DND-41 (cell line): Measurements from ENCODE around the gene SPATC1L.

Experiments used
- ATAC-seq: fragments of 200-7000 bp; cut with Tn5 transposase; 3 replicates; pipeline ENCODE4 v1.9.1; 2021; ENCODE audit warnings: low read depth; ENCODE audit not compliant: insufficient read depth
- DNase-seq: peaks from one replicate; pipeline ENCODE4 v3.0.0-alpha.2; 2020
- H2AFZ ChIP-seq: 2 replicates; pipeline ENCODE4 v1.6.0; 2012; ENCODE audit warnings: low read depth, low read length
- H3K27ac ChIP-seq: 2 replicates; pipeline ENCODE4 v1.5.1; 2012; ENCODE audit warnings: low read length, inconsistent platforms
- H3K27me3 ChIP-seq: fragments of 200-600 bp; sonication (generic); 2 replicates; pipeline ENCODE4 v1.6.0; 2012; ENCODE audit warnings: low read length, mild to moderate bottlenecking, inconsistent platforms; ENCODE audit not compliant: insufficient read depth, poor library complexity
- H3K36me3 ChIP-seq: 2 replicates; pipeline ENCODE4 v1.5.1; 2012; ENCODE audit warnings: low read length, inconsistent platforms; ENCODE audit not compliant: insufficient read depth
- H3K4me1 ChIP-seq: 2 replicates; pipeline ENCODE4 v1.5.1; 2012; ENCODE audit warnings: mild to moderate bottlenecking, low read length; ENCODE audit not compliant: insufficient read depth
- H3K4me2 ChIP-seq: 2 replicates; pipeline ENCODE4 v1.6.0; 2012; ENCODE audit warnings: mild to moderate bottlenecking, moderate library complexity, low read length, inconsistent platforms; ENCODE audit not compliant: insufficient read depth
- H3K4me3 ChIP-seq, 2 experiments: fragments of 200-600 bp in 1 of 2; shearing (Covaris generic) in 1 of 2; 2 replicates each; pipeline ENCODE4 v1.5.1; 2012 to 2016; ENCODE audit warnings: inconsistent platforms in 2 of 2, low read length in 2 of 2, mild to moderate bottlenecking in 2 of 2, low read depth in 1 of 2, moderate library complexity in 1 of 2
- H3K79me2 ChIP-seq: 2 replicates; pipeline ENCODE4 v1.6.0; 2012; ENCODE audit warnings: low read length, inconsistent platforms; ENCODE audit not compliant: insufficient read depth
- H3K9ac ChIP-seq: 2 replicates; pipeline ENCODE4 v1.6.0; 2012; ENCODE audit warnings: low read depth, mild to moderate bottlenecking, inconsistent platforms, low read length, moderate library complexity
- H3K9me3 ChIP-seq: 2 replicates; pipeline ENCODE4 v1.5.1; 2012; ENCODE audit warnings: low read length, moderate library complexity, mild to moderate bottlenecking, inconsistent platforms; ENCODE audit not compliant: insufficient read depth, severe bottlenecking
- H4K20me1 ChIP-seq: 2 replicates; pipeline ENCODE4 v1.6.0; 2012; ENCODE audit warnings: low read length; ENCODE audit not compliant: insufficient read depth
- CTCF ChIP-seq: IDR thresholded peaks from 2 replicates; pipeline ENCODE4 v1.5.1; 2012; ENCODE audit warnings: borderline replicate concordance, low read length, moderate library complexity, mild to moderate bottlenecking; ENCODE audit not compliant: poor library complexity, severe bottlenecking; ENCODE audit errors: extremely low read depth
- EZH2 ChIP-seq: IDR thresholded peaks from 3 replicates; pipeline ENCODE4 v1.6.1; 2012; ENCODE audit warnings: borderline replicate concordance, low read depth, mild to moderate bottlenecking, moderate library complexity, low read length, inconsistent platforms; ENCODE audit not compliant: severe bottlenecking

SPATC1L gene

DNA sequence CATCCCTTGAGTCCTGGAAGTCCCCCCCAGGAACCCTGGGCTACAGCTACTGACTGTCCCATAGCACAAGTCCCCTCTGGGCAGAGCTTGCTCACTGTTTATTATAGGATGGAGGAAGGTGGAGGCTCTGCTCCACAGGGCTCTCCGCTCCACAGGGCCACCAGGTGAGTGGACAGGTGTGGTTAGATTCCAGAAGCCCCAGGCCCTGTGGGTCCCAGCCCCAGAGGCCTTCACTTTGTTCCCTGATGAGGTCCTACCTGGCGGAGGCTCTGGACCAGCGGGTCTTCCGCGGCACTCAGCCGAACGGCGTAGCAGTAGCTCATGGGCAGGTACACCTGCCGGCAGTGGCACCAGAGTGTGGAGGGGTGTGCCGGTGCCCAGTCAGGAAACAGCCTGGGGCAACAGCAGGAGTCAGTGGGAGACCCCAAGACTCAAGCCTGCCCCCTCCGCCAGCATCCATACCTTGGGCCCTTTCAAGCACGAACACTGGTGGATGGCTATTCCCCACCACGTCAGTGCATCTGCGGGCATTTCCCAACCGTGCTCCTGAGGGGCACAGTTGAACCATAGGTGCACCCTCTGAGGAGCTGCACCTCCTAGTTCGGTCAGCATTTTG is 32.0 kb upstream of the SPATC1L start:
- DNase-seq = no peak
- Histone ChIP-seq H3K27ac (no peak overlapping the region), H3K27me3 (no peaks in the 10 kb centered on the region), H3K36me3 (peaks cover 82% of the 10 kb centered on the region), H3K4me2 (no peak overlapping the region), H3K9me3 (no peaks in the 10 kb centered on the region), H3K4me1 (no peaks in the 10 kb centered on the region), H2AFZ (no peak overlapping the region), H3K79me2 (peaks cover 5% of the 10 kb centered on the region; the same call in 1 of the 2 replicates), H3K4me3 (no peak overlapping the region), H4K20me1 (peaks cover 25% of the 10 kb centered on the region), H3K9ac (no peak overlapping the region)
- TF ChIP-seq CTCF (no peak), EZH2 (no peak)
- no peak for ATAC-seq

GRCh38 chr21:46215436-46216131 is 31.3 kb upstream of the SPATC1L start:
- ATAC-seq = no peak
- DNase-seq = no peak
- peaks cover 82% of the 10 kb centered on the region for H3K36me3 ChIP-seq
- no peaks in the 10 kb centered on the region for H3K27me3 ChIP-seq
- H3K27ac ChIP-seq = no peak overlapping the region
- peaks cover 27% of the 10 kb centered on the region for H4K20me1 ChIP-seq
- H3K4me1 ChIP-seq = no peaks in the 10 kb centered on the region
- no peak overlapping the region for H2AFZ ChIP-seq
- no peak overlapping the region for H3K9ac ChIP-seq
- no peak for TF ChIP-seq CTCF
- TF ChIP-seq EZH2 = no peak
- no peak overlapping the region for H3K4me3 ChIP-seq
- H3K4me2 ChIP-seq = no peak overlapping the region
- peaks cover 3% of the 10 kb centered on the region; the same call in 1 of the 2 replicates for H3K79me2 ChIP-seq
- no peaks in the 10 kb centered on the region for H3K9me3 ChIP-seq

DNA sequence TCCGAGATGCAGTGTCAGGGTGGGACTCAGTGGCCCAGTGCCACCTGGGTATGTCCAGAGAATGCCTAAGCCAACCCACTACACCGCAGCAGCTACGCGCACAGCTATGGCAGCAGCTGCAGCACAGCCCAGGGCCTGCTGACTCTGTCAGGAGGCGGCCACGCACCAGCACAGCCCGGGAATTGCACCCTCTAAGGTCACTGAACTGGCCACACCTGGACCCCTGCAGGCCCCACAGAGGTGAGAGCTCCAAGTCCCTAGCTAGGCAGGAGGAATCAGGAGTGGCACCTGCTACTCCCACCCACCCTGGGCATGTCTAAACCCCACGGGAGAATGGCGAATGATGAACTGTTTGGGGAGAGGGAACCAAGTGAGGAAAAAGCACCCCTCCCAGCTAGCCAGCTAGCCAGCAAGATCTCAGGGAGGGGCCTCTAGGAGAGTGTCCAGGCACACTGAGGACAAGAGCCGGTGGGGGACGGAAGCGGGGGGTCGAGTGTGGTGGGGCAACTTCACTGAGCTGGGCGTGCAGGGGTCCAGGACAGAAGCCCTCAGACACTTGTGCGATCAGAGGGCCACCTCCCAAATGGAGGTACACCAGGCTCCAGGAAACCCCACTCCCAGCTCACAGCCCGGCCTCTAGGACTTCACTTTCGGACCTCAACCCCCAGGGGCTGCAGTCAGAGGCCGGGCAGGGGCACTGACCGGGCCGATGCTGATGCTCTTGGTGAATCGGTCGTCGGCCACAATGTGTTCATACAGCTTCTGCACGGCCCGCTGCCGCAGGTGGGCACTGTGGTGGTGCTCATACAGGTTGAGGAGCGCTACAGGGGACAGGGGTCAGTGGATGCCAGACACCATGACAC is 30.4 kb upstream of the SPATC1L start:
- TF ChIP-seq CTCF (no peak), EZH2 (no peak)
- Histone ChIP-seq H3K4me3 (no peak overlapping the region), H2AFZ (no peak overlapping the region), H3K4me1 (no peaks in the 10 kb centered on the region), H3K27me3 (no peaks in the 10 kb centered on the region), H3K36me3 (peaks cover 78% of the 10 kb centered on the region), H3K4me2 (no peak overlapping the region), H3K27ac (no peak overlapping the region), H3K79me2 (peaks cover 3% of the 10 kb centered on the region; the same call in 1 of the 2 replicates), H3K9me3 (no peaks in the 10 kb centered on the region), H4K20me1 (peaks cover 30% of the 10 kb centered on the region), H3K9ac (no peak overlapping the region)
- DNase-seq (no peak), ATAC-seq (no peak)
